GM21723 (cell line): ENCODE data around the gene NDUFS5.
"Not testable (repeated sequence)": the region's sequence is repeated elsewhere in the genome, so short reads cannot be mapped to it uniquely, and the experiment has no call there.

ENCODE experiments used
- ATAC-seq: cut with Tn5 transposase; IDR thresholded peaks from one replicate; pipeline ENCODE4 v1.9.1; 2021; ENCODE audit warnings: mild to moderate bottlenecking, moderate library complexity; ENCODE audit not compliant: unreplicated experiment

NDUFS5 gene

DNA sequence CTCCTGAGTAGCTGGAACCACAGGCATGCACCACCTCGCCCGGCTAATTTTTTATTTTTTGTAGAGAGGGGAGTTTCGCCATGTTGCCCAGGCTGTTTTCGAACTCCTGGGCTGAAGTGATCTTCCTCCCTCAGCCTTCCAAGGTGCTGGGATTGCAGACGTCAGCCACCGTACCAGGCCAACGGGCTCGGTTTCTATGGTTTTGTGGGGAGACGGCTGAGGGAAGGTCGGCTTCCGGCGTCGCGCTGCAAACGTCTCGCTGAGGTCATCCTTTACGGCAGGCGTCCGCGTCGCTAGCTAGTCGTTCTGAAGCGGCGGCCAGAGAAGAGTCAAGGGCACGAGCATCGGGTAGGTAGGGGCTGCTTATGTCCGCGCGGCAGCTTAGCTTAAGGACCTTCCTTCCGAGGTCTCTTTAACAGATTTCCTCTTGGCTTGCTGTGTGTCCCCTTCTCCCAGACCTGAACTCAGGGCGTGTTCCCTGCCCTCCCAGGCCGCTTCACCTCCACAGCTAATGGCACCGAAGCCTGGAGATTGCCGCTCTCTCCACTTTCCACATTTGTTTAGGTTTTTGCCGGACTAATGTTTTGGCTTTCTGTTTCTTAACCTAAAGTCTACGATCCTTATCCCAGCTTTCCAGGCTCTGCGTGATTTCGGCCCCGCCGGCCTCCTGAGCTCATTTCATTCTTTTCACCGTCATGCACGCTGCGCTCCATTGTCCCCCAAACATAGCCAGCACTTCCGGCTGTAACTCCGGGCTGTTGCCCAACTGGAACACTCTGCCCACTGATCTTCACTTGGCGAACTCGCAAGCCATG is at the start of gene NDUFS5:
Gene NDUFS5, plus strand, starts transcription at position 300 of the 815 bp plus-strand sequence. CDS start 2,375 bp downstream, outside the sequence.
- peak; percentile 87 for ATAC-seq

DNA sequence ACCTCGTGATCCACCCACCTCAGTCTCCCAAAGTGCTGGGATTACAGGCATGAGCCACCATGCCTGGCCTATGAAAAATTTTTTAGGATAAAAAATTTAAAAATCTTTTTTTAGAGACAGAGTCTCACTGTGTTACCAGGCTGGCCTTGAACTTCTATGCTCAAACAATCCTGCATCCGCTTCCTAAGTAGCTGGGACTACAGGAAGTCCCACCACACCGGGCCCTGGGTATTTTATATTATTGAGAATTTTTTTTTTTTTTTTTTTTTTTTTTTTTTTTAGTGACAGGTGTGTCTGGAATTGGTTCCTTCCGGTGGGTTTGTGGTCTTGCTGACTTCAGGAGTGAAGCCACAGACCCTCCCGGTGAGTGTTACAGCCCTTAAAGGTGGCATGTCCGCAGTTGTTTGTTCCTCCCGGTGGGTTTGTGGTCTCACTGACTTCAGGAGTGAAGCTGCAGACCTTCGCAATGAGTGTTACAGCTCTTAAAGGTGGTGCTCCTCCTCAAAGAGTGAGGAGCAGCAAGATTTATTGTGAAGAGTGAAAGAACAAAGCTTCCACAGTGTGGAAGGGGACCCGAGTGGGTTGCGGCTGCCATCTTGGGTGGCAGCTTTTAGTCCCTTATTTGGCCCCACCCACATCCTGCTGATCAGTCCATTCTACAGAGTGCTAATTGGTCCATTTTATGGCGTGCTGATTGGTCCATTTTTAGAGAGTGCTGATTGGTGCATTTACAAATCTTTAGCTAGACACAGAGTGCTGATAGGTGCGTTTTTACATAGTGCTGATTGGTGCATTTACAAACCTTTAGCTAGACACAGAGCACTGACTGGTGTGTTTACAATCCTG is 48.5 kb upstream of the NDUFS5 start:
- ATAC-seq: not testable (repeated sequence)

DNA sequence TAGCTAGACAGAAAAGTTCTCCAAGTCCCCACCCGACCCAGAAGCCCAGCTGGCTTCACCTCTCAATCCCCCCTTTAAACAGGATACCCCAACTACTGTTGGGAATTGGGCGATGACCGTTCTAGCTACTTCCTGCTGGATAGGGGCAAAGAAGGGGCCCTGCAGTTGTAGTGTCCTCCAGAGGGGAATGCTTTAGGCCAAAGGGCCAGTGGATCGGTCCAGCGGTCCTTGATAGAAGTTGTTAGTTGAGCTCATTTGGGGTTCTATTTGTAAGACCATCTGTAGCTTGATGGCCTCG is 48.0 kb upstream of the NDUFS5 start:
- ATAC-seq: not testable (repeated sequence)

DNA sequence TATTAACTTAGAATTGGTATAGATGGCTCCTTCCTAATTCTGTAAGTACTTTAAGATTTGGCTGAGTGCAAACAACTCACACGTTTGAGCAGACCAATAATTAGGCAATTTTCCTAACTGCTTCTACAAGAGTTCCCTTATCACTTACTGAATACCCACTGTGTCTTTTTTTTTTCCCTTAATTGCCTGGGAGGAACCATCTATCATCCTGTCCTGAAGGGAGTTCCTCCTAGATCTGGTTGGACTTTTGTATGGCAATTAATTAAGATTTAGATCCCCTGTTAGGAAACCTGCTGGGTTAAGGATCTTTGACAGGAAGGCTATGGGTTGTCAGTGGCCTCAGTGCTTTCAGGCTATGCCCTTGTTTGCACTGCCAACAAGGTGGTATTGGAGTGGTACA is 46.8 kb upstream of the NDUFS5 start:
- ATAC-seq: not testable (repeated sequence)

DNA sequence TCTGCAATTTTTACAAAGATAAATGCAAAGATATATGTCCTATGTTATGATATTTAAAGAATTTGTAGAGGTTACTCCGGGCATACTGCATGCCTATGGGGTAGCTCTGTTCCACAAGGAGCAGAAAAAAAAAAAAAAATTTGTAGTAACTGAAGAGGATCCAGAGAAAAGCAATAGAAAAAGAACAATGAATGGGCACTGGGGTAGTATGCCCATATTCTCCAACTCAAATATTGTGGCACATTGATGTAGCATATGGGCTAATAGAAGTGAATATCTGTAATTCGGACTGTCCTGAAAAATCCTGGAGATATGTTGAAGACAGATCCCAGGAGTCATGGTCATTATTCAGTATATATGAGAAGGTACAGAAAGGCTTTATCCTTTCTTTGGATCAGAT is 36.2 kb upstream of the NDUFS5 start:
- ATAC-seq: no peak

DNA sequence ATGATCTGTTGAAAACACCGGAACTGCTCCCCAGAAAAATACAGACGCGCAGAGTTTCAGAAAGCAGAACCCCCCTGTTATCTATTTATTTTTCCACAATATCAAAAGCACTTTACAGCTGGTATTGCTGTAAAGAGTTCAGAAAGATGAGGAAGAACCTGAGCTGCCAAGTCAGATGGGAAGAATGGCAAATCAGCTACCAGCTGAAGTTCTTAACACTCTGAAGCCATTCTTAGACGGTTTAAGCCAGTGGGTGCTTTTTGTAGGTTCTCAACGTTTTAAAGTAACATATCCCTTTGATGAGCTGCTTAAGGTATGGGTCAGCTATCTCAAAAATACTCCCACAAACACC is 35.8 kb upstream of the NDUFS5 start:
- no peak for ATAC-seq

DNA sequence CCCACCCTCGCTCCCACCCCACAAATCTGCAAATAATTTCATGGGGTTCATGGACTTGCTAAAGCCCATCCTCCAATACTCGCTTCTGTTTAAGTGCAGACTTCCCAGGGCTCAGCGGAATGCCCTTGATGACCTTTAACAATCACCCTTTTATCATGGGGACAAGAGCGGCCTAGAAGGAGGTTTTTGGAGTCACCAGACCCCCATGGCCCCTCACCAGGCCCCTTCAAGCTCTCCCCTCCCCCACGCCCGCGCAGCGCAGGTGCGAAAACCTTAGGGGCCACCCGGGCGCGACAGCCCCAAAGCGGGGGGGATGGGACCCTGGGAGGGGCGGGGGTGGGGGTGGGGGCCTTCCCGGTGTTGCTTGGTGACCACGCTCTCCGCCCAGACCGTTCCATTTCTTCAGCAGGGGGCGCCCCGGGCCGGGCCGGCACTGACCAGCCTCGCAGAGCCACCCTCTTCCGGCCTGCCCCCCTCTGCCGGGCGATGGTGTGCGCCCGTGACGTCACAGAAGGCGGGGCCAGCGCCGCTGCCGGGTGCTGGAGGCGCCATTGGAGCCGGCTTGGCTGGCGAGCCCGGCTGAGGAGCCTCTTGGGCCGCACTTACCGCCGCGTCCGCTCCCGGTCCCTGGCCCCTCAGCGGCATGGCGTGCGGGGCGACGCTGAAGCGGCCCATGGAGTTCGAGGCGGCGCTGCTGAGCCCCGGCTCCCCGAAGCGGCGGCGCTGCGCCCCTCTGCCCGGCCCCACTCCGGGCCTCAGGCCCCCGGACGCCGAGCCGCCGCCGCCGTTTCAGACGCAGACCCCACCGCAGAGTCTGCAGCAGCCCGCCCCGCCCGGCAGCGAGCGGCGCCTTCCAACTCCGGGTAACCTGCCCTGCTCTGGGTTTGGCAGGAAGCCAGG is 35.2 kb upstream of the NDUFS5 start, which contains the start of gene AKIRIN1:
Gene AKIRIN1, plus strand, starts transcription at position 539 of the 900 bp plus-strand sequence. Its CDS starts 105 bp downstream, at position 644.
- peak; percentile 88 for ATAC-seq

DNA sequence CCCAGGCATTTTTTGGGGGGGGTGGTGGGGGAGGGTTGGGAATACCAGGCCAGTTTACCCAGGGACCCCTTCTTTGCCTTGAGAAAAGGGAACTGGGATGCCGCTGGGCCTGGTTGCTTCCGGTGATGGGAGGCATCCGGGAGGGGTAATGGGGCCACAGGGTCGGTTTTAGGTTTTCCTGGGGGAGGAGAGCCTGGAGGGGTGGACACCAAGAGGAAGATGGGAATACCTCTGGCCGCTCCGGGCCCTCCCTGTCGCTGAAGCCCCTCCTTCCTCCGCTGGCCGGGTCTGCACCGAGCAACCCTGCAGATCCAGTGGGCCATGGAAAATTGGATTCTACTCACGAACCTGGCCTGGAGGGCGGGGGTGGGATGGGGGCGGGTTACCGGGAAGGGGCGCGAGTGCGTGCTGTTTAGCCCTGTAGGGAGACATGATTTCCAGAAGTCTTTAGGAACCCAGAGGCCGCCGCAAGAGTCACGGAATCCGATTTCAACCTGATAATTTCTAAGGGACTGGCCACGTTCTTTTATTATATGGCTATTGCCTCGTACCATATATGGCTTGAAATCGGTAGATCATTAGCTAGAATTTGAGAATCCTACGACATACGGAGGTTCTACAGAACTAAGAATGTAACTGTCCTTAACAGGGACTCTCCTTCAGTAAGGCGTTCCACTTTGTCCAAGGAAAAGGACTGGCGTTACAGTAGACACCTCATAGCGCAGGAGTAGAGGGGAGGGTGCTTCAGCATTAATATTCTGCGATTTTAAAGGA is 34.3 kb upstream of the NDUFS5 start:
- no peak for ATAC-seq

DNA sequence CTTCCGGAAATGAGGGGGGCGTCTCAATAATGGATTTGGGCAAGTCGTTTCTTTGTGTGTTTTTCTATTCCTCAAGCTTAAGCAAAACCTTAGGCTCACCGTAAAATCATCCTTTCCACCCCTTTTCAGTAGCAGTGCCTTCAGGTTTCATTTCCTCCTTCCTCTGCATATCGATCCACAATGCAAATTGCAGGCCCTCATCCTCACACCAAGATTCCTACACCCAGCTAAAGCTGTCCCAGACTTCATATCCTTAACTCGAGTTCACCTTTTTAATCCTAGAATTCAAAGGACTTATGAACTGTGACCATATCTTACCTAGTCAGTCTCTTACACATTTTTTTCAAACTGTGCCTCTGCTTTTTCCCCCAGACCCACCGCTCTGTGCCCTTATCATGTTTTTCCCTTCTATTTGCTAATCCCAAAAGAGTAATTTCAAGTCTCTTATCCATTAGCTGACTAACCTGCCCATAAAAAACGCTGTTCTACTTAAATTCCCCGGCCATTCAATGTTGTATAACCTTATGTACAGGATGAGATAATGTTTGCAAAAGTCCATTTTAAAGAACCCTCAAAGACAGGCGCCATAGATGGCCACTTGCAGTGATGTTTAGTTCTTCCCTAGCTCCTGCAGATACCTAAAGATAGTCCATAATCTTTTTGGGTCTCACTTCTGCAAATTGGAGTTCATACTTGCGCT is 33.6 kb upstream of the NDUFS5 start:
- no peak for ATAC-seq

DNA sequence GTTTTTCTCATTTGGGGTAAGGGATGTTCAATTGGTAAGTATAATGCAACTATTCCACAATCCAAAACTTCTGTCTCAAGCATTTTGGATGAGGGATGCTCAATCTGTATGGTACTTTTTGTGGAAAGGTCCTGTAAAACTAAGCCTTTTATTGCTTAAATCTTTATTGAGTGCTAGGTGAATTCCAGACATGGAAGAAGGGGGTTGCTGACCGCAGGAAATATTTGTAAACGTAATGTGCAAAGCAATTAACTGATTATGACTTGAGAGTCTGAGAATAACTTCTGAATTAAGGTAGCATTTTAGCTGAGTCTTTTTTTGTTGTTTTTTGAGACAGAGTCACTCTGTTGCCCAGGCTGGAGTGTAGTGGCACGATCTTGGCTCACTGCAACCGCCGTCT is 32.0 kb upstream of the NDUFS5 start:
- ATAC-seq: no peak

DNA sequence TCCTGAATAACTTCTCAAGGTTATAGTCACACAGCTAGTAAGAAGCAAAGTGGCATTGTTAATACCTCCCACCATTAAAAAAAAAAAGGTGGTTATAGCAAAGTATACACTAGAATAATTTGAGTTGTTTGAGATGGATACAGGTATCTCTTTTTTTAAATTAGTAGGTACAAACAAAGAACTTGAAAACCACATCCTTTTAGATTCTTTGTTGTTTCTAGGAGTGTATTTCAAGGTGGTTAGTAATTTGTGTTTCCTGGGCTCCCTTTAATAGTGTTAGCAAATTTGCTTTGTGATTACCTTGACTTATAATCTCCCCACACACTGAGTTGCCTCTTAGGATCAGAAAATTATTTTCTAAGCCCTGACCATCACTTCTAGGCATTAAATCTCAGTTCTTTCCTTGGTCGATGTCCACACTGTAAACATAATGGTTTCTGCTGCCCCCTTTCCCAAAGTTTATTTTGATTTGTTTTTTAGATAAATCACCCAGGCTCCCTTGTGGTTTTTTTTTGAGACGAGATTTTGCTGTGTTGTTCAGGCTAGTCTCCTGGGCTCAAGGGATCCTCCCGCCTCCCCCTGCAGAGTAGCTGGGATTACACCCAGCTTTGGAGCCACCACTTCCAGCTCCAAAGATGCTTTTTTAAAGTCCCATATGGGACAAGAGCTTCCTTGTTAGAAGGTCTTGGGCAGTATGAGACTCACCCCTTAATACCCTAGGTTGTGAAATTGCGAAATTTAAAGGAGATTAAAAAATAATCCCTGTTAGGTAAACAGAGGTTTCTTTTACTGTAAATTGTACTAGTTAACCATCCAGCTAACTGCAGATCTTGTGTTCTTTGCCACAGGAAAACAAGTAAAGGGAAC is 28.9 kb upstream of the NDUFS5 start:
- ATAC-seq: no peak

DNA sequence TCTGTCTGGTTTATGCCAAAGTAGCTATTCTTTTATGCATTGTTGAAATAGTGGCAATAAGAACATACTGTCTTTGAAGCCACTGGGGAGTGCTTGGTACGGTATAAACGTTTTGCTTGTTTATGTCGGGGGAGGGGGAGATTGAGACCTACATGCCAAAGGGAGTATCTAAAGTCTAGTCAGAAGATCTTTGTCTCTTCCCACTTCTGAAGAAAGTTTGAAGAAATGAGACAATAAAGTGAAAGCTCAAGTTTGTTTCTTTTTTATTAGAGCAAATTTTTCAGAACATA is 28.3 kb upstream of the NDUFS5 start:
- ATAC-seq: no peak

DNA sequence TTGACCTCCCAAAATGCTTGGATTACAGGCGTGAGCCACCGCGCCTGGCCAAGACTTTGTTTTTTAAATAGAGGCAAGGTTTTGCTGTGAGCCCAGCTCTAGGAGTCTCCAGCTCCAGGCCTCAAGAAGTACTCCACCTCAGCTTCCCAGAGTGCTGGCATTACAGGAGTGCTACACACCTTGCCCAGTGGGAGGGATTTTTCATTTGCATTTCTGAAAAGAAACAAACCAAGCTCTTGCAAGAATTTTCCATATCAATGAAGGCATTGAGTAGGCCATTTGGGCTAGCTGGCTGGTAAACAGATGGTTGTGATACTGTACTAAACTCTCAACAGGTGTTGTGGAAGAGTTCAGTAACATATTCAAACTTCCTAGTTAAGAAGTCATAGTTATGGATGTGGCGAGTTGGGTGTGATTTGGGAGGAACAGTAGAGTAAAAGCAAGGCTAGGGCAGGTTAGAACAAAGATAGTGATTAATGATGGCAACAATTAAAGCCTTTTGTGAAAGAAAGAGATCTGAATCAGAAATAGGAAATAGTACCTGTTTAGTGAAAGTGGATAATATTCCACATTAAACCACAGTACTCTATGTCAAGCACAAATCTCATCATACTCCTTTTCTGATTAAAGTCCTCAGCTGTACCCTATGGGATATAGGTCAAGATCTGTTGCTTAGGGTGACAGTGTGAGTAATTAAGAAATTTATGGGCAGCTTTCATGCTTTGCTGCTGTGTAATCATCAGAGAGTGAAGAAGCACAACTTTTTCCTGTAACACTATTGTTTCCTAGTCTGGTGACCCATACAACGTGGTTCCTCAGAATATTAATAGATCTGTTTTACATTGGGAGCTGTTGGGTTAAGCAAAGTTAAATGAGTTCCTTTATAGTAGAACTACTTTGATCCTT is 24.4 kb upstream of the NDUFS5 start:
- no peak for ATAC-seq

DNA sequence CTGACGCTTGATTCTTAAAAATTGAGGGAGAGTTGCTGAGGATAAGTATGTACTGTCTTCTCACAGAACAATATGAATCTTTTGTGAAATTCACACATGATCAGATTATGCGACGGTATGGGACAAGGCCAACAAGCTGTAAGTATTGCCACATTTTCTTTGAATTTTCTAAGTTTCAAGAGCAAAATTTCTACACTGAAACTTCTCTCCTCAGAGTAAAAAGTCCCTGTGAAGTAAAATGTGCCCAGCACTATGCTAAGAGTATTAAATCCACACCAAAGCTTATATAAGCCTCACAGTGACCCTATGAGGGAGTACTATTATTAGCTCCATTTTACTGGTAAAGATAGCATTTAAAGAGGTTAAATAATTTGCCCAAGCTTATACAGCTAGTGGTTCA is 22.9 kb upstream of the NDUFS5 start:
- ATAC-seq: no peak

DNA sequence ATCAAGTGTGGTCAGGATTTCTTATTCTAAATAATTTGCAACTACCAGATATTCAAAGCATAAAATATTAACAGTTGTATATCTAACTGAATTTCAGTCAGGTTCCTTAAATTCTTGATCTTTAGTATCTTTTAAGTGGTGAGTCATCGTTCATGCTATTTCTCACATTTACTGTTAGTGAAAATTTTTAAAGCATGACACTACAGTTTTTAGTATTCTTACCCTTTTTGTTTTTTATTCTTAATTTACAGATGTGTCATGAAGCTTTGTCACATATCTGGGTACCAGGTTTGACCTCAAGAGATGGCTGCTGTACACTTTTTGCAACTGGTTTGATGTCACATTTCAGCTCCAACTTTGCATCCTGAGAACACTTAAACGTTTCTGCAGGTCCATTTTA is 22.4 kb upstream of the NDUFS5 start:
- no peak for ATAC-seq

DNA sequence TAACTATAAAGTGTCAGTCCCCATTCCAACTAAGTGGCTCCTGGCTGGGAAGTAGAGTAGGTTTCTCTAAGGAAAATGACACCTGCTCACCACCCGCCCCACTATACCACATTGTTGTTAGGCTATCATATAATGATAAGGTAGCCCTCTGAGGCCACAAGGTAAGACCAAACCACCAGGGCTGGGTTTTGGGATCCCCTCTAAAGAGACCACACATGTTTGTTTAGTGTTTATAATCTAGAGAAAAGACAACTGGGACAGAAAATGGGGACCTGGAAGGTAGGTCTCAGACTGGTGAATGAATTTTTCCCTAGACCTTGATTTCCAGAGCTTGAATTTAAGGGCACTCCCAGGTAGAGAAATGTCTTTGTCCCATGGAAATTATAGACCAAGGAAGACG is 19.9 kb upstream of the NDUFS5 start:
- ATAC-seq: no peak

DNA sequence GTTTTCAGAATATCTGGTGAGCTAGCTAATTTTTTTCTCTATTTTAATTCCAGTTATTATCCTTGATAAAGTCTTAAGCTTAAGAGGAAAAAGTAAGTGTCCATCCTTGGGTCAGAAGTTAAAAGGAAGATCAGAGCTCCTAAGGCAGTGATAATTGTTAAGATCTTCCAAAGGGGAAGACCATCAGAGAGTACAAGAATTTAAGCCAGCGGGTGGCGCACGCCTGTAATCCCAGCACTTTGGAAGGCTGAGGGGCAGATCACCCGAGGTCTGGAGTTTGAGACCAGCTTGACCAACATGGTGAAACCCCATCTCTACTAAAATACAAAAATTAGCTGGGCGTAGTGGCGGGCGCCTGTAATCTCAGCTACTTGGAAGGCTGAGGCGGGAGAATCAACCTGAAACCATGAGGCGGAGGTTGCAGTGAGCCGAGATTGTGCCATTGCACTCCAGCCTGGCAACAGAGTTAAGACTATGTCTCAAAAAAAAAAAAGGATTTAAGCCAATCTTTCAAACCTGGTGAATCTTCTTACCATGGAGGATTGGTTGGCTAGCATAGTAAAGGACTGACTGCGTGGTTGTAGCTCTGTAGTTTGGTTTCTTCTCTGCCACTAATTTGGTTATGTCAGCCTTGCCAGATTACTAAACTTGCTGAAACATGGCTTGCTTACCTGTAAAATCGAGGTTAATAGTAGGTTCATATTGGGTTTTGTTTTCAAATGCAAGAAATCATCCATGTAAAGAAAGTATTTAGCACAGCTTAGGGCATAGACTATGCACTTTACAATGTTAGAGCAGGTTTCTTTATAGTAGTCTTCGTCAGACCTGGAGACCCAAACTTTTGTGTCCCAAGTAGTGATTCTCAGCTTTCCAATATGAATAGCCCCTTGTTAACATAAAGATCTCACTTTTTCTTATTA is 19.2 kb upstream of the NDUFS5 start:
- no peak for ATAC-seq
